Neural cell (in vitro differentiated cells): ENCODE results near the gene EEF1A1.

Experiments
- CTCF ChIP-seq: fragments of 450-650 bp; IDR thresholded peaks from 2 replicates; pipeline ENCODE4 v1.5.1; 2014; ENCODE audit warnings: antibody characterized with exemption, mild to moderate bottlenecking, moderate library complexity; ENCODE audit not compliant: poor library complexity, severe bottlenecking
- EZH2 ChIP-seq: fragments of 200-600, 300-800 bp; shearing (Covaris generic), sonication (generic); IDR thresholded peaks from 2 replicates; pipeline ENCODE4 v1.6.1; 2014; ENCODE audit warnings: antibody characterized with exemption, low read length, borderline replicate concordance, mild to moderate bottlenecking; ENCODE audit not compliant: insufficient read depth, poor library complexity, severe bottlenecking
- RAD21 ChIP-seq: fragments of 450-650 bp; conservative IDR thresholded peaks from 2 replicates; pipeline ENCODE4 v1.6.1; 2014; ENCODE audit warnings: antibody characterized with exemption, mild to moderate bottlenecking, moderate library complexity
- SMC3 ChIP-seq: fragments of 450-650 bp; conservative IDR thresholded peaks from 2 replicates; pipeline ENCODE4 v1.6.1; 2014; ENCODE audit warnings: antibody characterized with exemption, mild to moderate bottlenecking, moderate library complexity; ENCODE audit not compliant: poor library complexity

- TF ChIP-seq SMC3 (no peak), EZH2 (no peak), RAD21 (no peak), CTCF (no peak)
Observed at GRCh38 chr6:73528897-73529296, 8.1 kb upstream of the EEF1A1 start.
